ENCODE measurements around the gene CYP1A1. TPM values are rescaled to one million over a fixed set of nuclear protein-coding genes. Genes with fewer than 3 reads are reported as not detected.

CYP1A1 gene
- total and polyA plus RNA-seq, 2 of the 4 experiments (the other 2 are of a cell fraction): under 0.01 to 0.03 TPM

- Histone ChIP-seq H2BK20ac (ENCODE audit: low read depth, low read length) (no peak overlapping the region), H2BK15ac (ENCODE audit: low read depth, low read length) (no peak overlapping the region), H3K27me3 (ENCODE audit: control insufficient read depth, insufficient read depth, low read length) (no peaks in the 10 kb centered on the region), H3K23ac (ENCODE audit: low read depth, low read length) (no peak overlapping the region), H3K79me1 (ENCODE audit: low read depth in 1 of 2, low read length in 2 of 2) (peaks cover 8 to 38% of the 10 kb centered on the region in 2 experiments), H3K4me1 (ENCODE audit: control insufficient read depth, insufficient read depth, low read length) (no peaks in the 10 kb centered on the region), H4K91ac (ENCODE audit: insufficient read depth, low read depth, low read length) (no peak overlapping the region), H4K20me1 (ENCODE audit: insufficient read depth, low read length) (peaks cover 25% of the 10 kb centered on the region; the same call in 1 of the 2 replicates), H2AFZ (replicated peaks; ENCODE audit: low read length, poor library complexity) (no peak overlapping the region), H3K4me2 (ENCODE audit: low read depth, low read length) (no peak overlapping the region), H3K4ac (ENCODE audit: low read depth, low read length) (no peak overlapping the region), H4K5ac (ENCODE audit: low read depth, low read length) (no peak overlapping the region), H3K56ac (ENCODE audit: extremely low read depth, insufficient read depth, low read length) (no peak overlapping the region), H2BK120ac (ENCODE audit: low read depth, low read length) (no peak overlapping the region), H3K14ac (replicated peaks; ENCODE audit: low read depth, low read length) (no peak overlapping the region), H3K9ac (ENCODE audit: low read depth, low read length) (no peak overlapping the region), H3K9me1 (ENCODE audit: insufficient read depth, low read length) (peaks cover 6% of the 10 kb centered on the region; the same call in 1 of the 2 replicates), H3K36me3 (ENCODE audit: control insufficient read depth, insufficient read depth, low read length) (peaks cover 28% of the 10 kb centered on the region), H3K9me3 (ENCODE audit: control insufficient read depth, insufficient read depth, low read length) (no peaks in the 10 kb centered on the region), H2BK5ac (ENCODE audit: low read depth, low read length, poor library complexity, severe bottlenecking) (no peak overlapping the region), H3K27ac (ENCODE audit: insufficient read depth, low read length) (no peak overlapping the region), H3K18ac (ENCODE audit: low read depth, low read length) (no peak overlapping the region), H2AK9ac (replicated peaks; ENCODE audit: low read depth, low read length, poor library complexity) (no peak overlapping the region), H3K4me3 (ENCODE audit: insufficient read depth, low read depth, low read length) (no peak overlapping the region), H2AK5ac (ENCODE audit: low read depth, low read length) (no peak overlapping the region), H4K8ac (ENCODE audit: low read depth in 2 of 2, low read length in 2 of 2) (no peak overlapping the region)
- intact Hi-C loops (cut with micrococcal nuclease) (no loop called here), in situ Hi-C loops (cut with MboI; ENCODE audit: low sequenced_read_pairs) (no loop called here), dilution Hi-C loops (cut with HindIII; ENCODE audit: low sequenced_read_pairs, unreplicated experiment) (no loop called here)
- no CpG with 5 or more reads among the region's 3 CpGs for WGBS, 2 experiments (ENCODE audit: extremely low coverage in 2 of 2, insufficient read length in 1 of 2)
- DNase-seq (no peak), ATAC-seq (ENCODE audit: low read depth) (no peak)
- CTCF ChIA-PET: no interaction called here
- TF ChIP-seq, protein P1, sequence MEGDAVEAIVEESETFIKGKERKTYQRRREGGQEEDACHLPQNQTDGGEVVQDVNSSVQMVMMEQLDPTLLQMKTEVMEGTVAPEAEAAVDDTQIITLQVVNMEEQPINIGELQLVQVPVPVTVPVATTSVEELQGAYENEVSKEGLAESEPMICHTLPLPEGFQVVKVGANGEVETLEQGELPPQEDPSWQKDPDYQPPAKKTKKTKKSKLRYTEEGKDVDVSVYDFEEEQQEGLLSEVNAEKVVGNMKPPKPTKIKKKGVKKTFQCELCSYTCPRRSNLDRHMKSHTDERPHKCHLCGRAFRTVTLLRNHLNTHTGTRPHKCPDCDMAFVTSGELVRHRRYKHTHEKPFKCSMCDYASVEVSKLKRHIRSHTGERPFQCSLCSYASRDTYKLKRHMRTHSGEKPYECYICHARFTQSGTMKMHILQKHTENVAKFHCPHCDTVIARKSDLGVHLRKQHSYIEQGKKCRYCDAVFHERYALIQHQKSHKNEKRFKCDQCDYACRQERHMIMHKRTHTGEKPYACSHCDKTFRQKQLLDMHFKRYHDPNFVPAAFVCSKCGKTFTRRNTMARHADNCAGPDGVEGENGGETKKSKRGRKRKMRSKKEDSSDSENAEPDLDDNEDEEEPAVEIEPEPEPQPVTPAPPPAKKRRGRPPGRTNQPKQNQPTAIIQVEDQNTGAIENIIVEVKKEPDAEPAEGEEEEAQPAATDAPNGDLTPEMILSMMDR (conservative IDR thresholded peaks at IDR 0.05; ENCODE audit: low read depth, low read length): no peak
- TF ChIP-seq BHLHE40 (IDR thresholded peaks at IDR 0.05; ENCODE audit: low read depth, low read length) (no peak), RFX5 (IDR thresholded peaks at IDR 0.05; ENCODE audit: low read depth, low read length) (no peak), MAFK (IDR thresholded peaks at IDR 0.05; ENCODE audit: low read depth, low read length) (no peak), POLR2A (IDR thresholded peaks at IDR 0.05; ENCODE audit: low read depth, low read length) (no peak), RAD21 (IDR thresholded peaks at IDR 0.05; ENCODE audit: low read length) (no peak), SMC3 (IDR thresholded peaks at IDR 0.05; ENCODE audit: low read depth, low read length) (no peak), MXI1 (IDR thresholded peaks at IDR 0.05; ENCODE audit: borderline replicate concordance, low read depth, low read length) (no peak), NFE2L2 (IDR thresholded peaks at IDR 0.05; ENCODE audit: low read depth, low read length) (no peak), CEBPB (IDR thresholded peaks at IDR 0.05; ENCODE audit: low read depth, low read length) (no peak), MAZ (IDR thresholded peaks at IDR 0.05; ENCODE audit: borderline replicate concordance, low read depth, low read length) (no peak), USF2 (IDR thresholded peaks at IDR 0.05; ENCODE audit: low read depth, low read length) (no peak), CHD1 (IDR thresholded peaks at IDR 0.05; ENCODE audit: low read depth, low read length) (no peak), RCOR1 (IDR thresholded peaks at IDR 0.05; ENCODE audit: insufficient replicate concordance, low read length) (no peak), FOS (IDR thresholded peaks at IDR 0.05; ENCODE audit: low read depth, low read length) (no peak)
- TF ChIP-seq, protein P2, sequence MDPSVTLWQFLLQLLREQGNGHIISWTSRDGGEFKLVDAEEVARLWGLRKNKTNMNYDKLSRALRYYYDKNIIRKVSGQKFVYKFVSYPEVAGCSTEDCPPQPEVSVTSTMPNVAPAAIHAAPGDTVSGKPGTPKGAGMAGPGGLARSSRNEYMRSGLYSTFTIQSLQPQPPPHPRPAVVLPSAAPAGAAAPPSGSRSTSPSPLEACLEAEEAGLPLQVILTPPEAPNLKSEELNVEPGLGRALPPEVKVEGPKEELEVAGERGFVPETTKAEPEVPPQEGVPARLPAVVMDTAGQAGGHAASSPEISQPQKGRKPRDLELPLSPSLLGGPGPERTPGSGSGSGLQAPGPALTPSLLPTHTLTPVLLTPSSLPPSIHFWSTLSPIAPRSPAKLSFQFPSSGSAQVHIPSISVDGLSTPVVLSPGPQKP (IDR thresholded peaks at IDR 0.05; ENCODE audit: borderline replicate concordance, low read depth, low read length): no peak
- no TSS peak for BruUV-seq (replicated peaks)
- POLR2A ChIA-PET (ENCODE audit: unreplicated experiment): no interaction called here
These were observed 51.2 kb downstream of the CYP1A1 start for GRCh38 chr15:74674161-74674560.

Data from IMR-90 (cell line).